Ammon's horn (tissue), 1 donor: ENCODE results near the gene C5orf34.
"Not testable (repeated sequence)": the region's sequence is repeated elsewhere in the genome, so short reads cannot be mapped to it uniquely, and the experiment has no call there.

ENCODE experiments used
- DNase-seq: peaks from one replicate; pipeline ENCODE4 v3.0.0-alpha.2; 2016; ENCODE audit warnings: low spot score

C5orf34 gene

GRCh38 chr5:43514025-43514424 is 923 bp downstream of the C5orf34 start:
- DNase-seq, result no peak

- DNase-seq, result not testable (repeated sequence)
These were observed 3.9 kb downstream of the C5orf34 start for GRCh38 chr5:43511062-43511461.

- no peak for DNase-seq
These were observed 16.4 kb downstream of the C5orf34 start for GRCh38 chr5:43498581-43498980.

- no peak for DNase-seq
These were observed 17.4 kb downstream of the C5orf34 start for GRCh38 chr5:43497311-43498104.

- DNase-seq, result no peak
These were observed 23.6 kb downstream of the C5orf34 start for GRCh38 chr5:43491326-43491725.

- DNase-seq, result no peak
These were observed 28.6 kb downstream of the C5orf34 start for GRCh38 chr5:43486353-43486752.

- no peak for DNase-seq
These were observed 29.5 kb downstream of the C5orf34 start for GRCh38 chr5:43485406-43485805.

GRCh38 chr5:43484106-43484849 is 30.7 kb downstream of the C5orf34 start:
- peak; percentile 85 for DNase-seq

- peak; percentile 95 for DNase-seq
These were observed 31.4 kb downstream of the C5orf34 start, which contains the start of gene TMEM267 for GRCh38 chr5:43483298-43484105. TMEM267 (minus strand) TSS chr5:43483865; CDS start chr5:43453969, 29,896 bp downstream.

- DNase-seq, result no peak
These were observed 32.3 kb downstream of the C5orf34 start for GRCh38 chr5:43482490-43483297.

- DNase-seq, result no peak
These were observed 45.1 kb downstream of the C5orf34 start for GRCh38 chr5:43469671-43470391.

GRCh38 chr5:43467100-43467499 is 47.8 kb downstream of the C5orf34 start:
- no peak for DNase-seq

GRCh38 chr5:43465455-43465854 is 49.5 kb downstream of the C5orf34 start:
- DNase-seq, result not testable (repeated sequence)

- no peak for DNase-seq
These were observed 53.9 kb downstream of the C5orf34 start for GRCh38 chr5:43461066-43461465.

GRCh38 chr5:43456556-43456955 is 58.4 kb downstream of the C5orf34 start:
- DNase-seq, result no peak

GRCh38 chr5:43441575-43441974 is 73.4 kb downstream of the C5orf34 start:
- not testable (repeated sequence) for DNase-seq

GRCh38 chr5:43437062-43437660 is 77.8 kb downstream of the C5orf34 start:
- DNase-seq, result no peak
